GM12878 (cell line): ENCODE measurements around the gene WDFY4. TPM values are rescaled to one million over a fixed set of nuclear protein-coding genes. Genes with fewer than 3 reads are reported as not detected.

Source experiments
- ATAC-seq: fragments of 200-7000 bp; cut with Tn5 transposase; 3 replicates; pipeline ENCODE4 v1.9.1; 2020; ENCODE audit warnings: mild to moderate bottlenecking, moderate library complexity
- BruUV-seq: library from RNA; stranded (reverse); fragments of 400-500 nt; replicated peaks from 2 replicates; lab custom pipeline; 2021; lab: Mats Ljungman, UMichigan
- CTCF ChIA-PET: fragments of 300-600 bp; sonication (Branson Sonifier 250); formaldehyde crosslinking; extraction: SDS; loops from one replicate; lab custom pipeline; 2021; ENCODE audit warnings: inconsistent platforms; lab: Yijun Ruan, JAX
- POLR2A ChIA-PET: fragments of 350-600 bp; formaldehyde crosslinking; extraction: SDS; loops from one replicate; lab custom pipeline; 2021; ENCODE audit warnings: inconsistent platforms; lab: Charles Lee
- RAD21 ChIA-PET: fragments of 300-600 bp; sonication (Branson Sonifier 250); formaldehyde crosslinking; loops from one replicate; lab custom pipeline; 2023; ENCODE audit warnings: antibody characterized with exemption; ENCODE audit not compliant: unreplicated experiment; lab: Charles Lee
- SMC1A ChIA-PET: fragments of 300-600 bp; sonication (Branson Sonifier 250); formaldehyde crosslinking; loops from one replicate; lab custom pipeline; 2023; ENCODE audit not compliant: unreplicated experiment, uncharacterized antibody; lab: Charles Lee
- DNase-seq: peaks from one replicate; pipeline ENCODE4 v3.0.0-alpha.2; 2011; ENCODE audit warnings: low read depth, low spot score
- FAIRE-seq: peaks from 3 replicates; lab custom pipeline; 2011; peaks lifted over from hg19 to GRCh38; lab: Jason Lieb, UNC
- H2AFZ ChIP-seq: 2 replicates; pipeline ENCODE4 v1.6.0; 2011; ENCODE audit warnings: low read depth, low read length, control low read depth; ENCODE audit not compliant: control insufficient read depth
- H3K27ac ChIP-seq: 2 replicates; pipeline ENCODE4 v1.5.1; 2011; ENCODE audit warnings: control low read depth; ENCODE audit not compliant: control insufficient read depth, insufficient read depth
- H3K27me3 ChIP-seq, 2 experiments: replicated peaks in 1 of 2; 2 replicates each; pipeline versions ENCODE4 v1.6.0 to v1.6.1; 2011; ENCODE audit warnings: low read length in 1 of 2; ENCODE audit not compliant: control insufficient read depth in 2 of 2, insufficient read depth in 2 of 2
- H3K36me3 ChIP-seq, 2 experiments: 2 replicates each; pipeline ENCODE4 v1.5.1; 2011; ENCODE audit warnings: low read length in 1 of 2; ENCODE audit not compliant: control insufficient read depth in 2 of 2, insufficient read depth in 2 of 2
- H3K4me1 ChIP-seq: 2 replicates; pipeline ENCODE4 v1.6.1; 2011; ENCODE audit warnings: mild to moderate bottlenecking, low read length, moderate library complexity, mixed read lengths; ENCODE audit not compliant: control insufficient read depth, insufficient read depth
- H3K4me2 ChIP-seq: 2 replicates; pipeline ENCODE4 v1.6.0; 2011; ENCODE audit warnings: control low read depth; ENCODE audit not compliant: control insufficient read depth, insufficient read depth
- H3K4me3 ChIP-seq: fragments of 200-600 bp; sonication (generic); 2 replicates; pipeline ENCODE4 v1.5.1; 2016
- H3K79me2 ChIP-seq: 2 replicates; pipeline ENCODE4 v1.6.0; 2011; ENCODE audit warnings: low read length; ENCODE audit not compliant: control insufficient read depth, insufficient read depth
- H3K9ac ChIP-seq: 2 replicates; pipeline ENCODE4 v1.8.0; 2011; ENCODE audit warnings: low read length, control low read depth, mixed read lengths; ENCODE audit not compliant: control insufficient read depth, insufficient read depth
- H3K9me3 ChIP-seq: replicated peaks from 3 replicates; pipeline ENCODE4 v1.5.1; 2011; ENCODE audit warnings: mild to moderate bottlenecking, low read length; ENCODE audit not compliant: control insufficient read depth, insufficient read depth
- H4K20me1 ChIP-seq: 2 replicates; pipeline ENCODE4 v1.6.0; 2011; ENCODE audit not compliant: control insufficient read depth, insufficient read depth
- BACH1 ChIP-seq: fragments of 450-650 bp; IDR thresholded peaks from 2 replicates; pipeline ENCODE4 v1.6.1; 2017; ENCODE audit warnings: mild to moderate bottlenecking, borderline replicate concordance
- CREB1 ChIP-seq: IDR thresholded peaks from 2 replicates; pipeline ENCODE4 v1.6.1; 2012; ENCODE audit warnings: low read depth, mild to moderate bottlenecking, inconsistent platforms
- EED ChIP-seq: sonication (generic); IDR thresholded peaks from 2 replicates; pipeline ENCODE4 v1.6.1; 2016; ENCODE audit warnings: antibody characterized with exemption, low read depth
- ETV6 ChIP-seq, 2 experiments: fragments of 450-650 bp in 1 of 2; IDR thresholded peaks in 1 of 2; conservative IDR thresholded peaks in 1 of 2; 2 replicates each; pipeline ENCODE4 v1.6.1; 2014; ENCODE audit warnings: antibody characterized with exemption in 1 of 2, borderline replicate concordance in 1 of 2, low read depth in 1 of 2, mild to moderate bottlenecking in 1 of 2, moderate library complexity in 1 of 2
- IKZF1 ChIP-seq: fragments of 450-650 bp; conservative IDR thresholded peaks from 2 replicates; pipeline ENCODE4 v1.6.1; 2017; ENCODE audit warnings: antibody characterized with exemption, mild to moderate bottlenecking
- IKZF2 ChIP-seq, 2 experiments: fragments of 450-650 bp; IDR thresholded peaks; 2 replicates each; pipeline ENCODE4 v1.6.1; 2017; ENCODE audit warnings: mild to moderate bottlenecking in 2 of 2, moderate library complexity in 2 of 2
- POLR2A ChIP-seq: IDR thresholded peaks from 2 replicates; pipeline ENCODE4 v1.6.1; 2011; ENCODE audit warnings: low read depth, mild to moderate bottlenecking, low read length
- RAD21 ChIP-seq: IDR thresholded peaks from 2 replicates; pipeline ENCODE4 v1.6.1; 2011; ENCODE audit warnings: mild to moderate bottlenecking, low read depth, low read length, moderate library complexity; ENCODE audit not compliant: insufficient read depth
- SMAD1 ChIP-seq: fragments of 450-650 bp; IDR thresholded peaks from 2 replicates; pipeline ENCODE4 v1.6.1; 2018; ENCODE audit warnings: mild to moderate bottlenecking, low read depth; ENCODE audit not compliant: partially characterized antibody
- ZBED1 ChIP-seq: IDR thresholded peaks from 2 replicates; pipeline ENCODE4 v1.6.1; 2016; ENCODE audit warnings: borderline replicate concordance
- ZNF207 ChIP-seq: fragments of 450-650 bp; IDR thresholded peaks from 2 replicates; pipeline ENCODE4 v1.6.1; 2014; ENCODE audit warnings: antibody characterized with exemption, mild to moderate bottlenecking, borderline replicate concordance
- ZNF274 ChIP-seq: IDR thresholded peaks from one replicate; pipeline ENCODE4 v1.8.0; 2011; ENCODE audit not compliant: insufficient read length, insufficient read depth
- ZSCAN29 ChIP-seq: fragments of 450-650 bp; IDR thresholded peaks from 2 replicates; pipeline ENCODE4 v1.6.1; 2017; ENCODE audit warnings: mild to moderate bottlenecking, moderate library complexity
- WGBS: methylation state at CpG from one replicate; pipeline ENCODE4 v1.1.6; 2016; ENCODE audit warnings: low lambda C conversion rate; ENCODE audit not compliant: insufficient replicate concordance, insufficient coverage; ENCODE audit errors: missing lambda C conversion rate; 5-methylcytosine and 5-hydroxymethylcytosine counted together
- in situ Hi-C: fragments of 300-500 bp; cut with MboI; formaldehyde crosslinking; loops from 9 replicates; pipeline ENCODE4 v1.14.3; 2018; ENCODE audit warnings: mixed read lengths
- intact Hi-C: fragments of 100-400 bp; cut with micrococcal nuclease; formaldehyde crosslinking; loops from one replicate; pipeline ENCODE4 v1.14.2; 2022; ENCODE audit not compliant: unreplicated experiment
- polyA plus RNA-seq, 11 experiments: library from polyadenylated mRNA; depleted of rRNA in 4 of 11; unstranded in 6 of 11; stranded (reverse) in 5 of 11; fragments of >200 nt; fragmentation: Nextera tagmentation in 4 of 11; fragmentation: Illumina TruSeq in 1 of 11; extraction: Ambion mirVana in 4 of 11; extraction: Trizol in 1 of 11; gene quantifications; 1 replicate in 1 of 11; 2 replicates in 10 of 11; pipeline versions ENCODE4 v1.2.1 to v1.2.3, GENCODE V29; 2011 to 2016; ENCODE audit warnings: inconsistent platforms in 2 of 11, missing spikeins in 2 of 11, low read depth in 1 of 11
- total RNA-seq, 4 experiments: library from RNA; depleted of rRNA in 3 of 4; stranded (reverse); fragments of >200 nt in 3 of 4; fragmentation: Illumina TruSeq in 1 of 4; extraction: Trizol in 1 of 4; gene quantifications; 2 replicates each; pipeline versions ENCODE4 v1.2.1 to v1.2.3, GENCODE V29; 2013 to 2021
- TF ChIP-seq, protein P1 (sequence below): IDR thresholded peaks from 2 replicates; pipeline ENCODE4 v1.6.1; 2012; ENCODE audit warnings: low read depth, low read length, improper control_type of control experiment

Gene WDFY4
- total and polyA plus RNA-seq, 10 of the 15 experiments (the other 5 are each of a cell fraction or from before 2014, with no cell fraction given) = 13.5 to 132 (median 47.3) TPM

DNA sequence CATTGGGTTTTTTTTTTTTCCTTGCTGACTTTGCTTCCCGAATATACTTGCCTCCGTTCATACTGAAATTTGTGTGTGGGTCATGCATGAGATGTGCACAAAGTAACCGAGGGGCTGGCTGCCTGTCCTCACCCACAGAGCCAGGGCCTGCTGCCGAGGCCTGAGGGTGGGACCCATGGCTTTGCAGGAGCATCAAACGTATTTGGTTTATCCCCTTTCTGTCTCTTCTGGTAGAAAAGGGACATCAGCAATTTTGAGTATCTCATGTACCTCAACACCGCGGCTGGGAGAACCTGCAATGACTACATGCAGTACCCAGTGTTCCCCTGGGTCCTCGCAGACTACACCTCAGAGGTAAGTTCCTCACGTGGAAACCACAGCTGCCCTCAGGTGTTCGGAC is 258.4 kb downstream of the WDFY4 start:
- ATAC-seq (no peak), FAIRE-seq (no peak), DNase-seq (no peak)
- H3K9ac ChIP-seq = no peak overlapping the region
- no peak overlapping the region for H3K27ac ChIP-seq
- no peaks in the 10 kb centered on the region for H3K4me1 ChIP-seq
- peaks cover 17 to 20% of the 10 kb centered on the region in 2 experiments for H3K36me3 ChIP-seq
- no peaks in the 10 kb centered on the region for H3K9me3 ChIP-seq
- H3K4me2 ChIP-seq = no peak overlapping the region
- no peaks in the 10 kb centered on the region for H3K79me2 ChIP-seq
- BruUV-seq = no TSS peak
- H3K27me3 ChIP-seq = no peaks in the 10 kb centered on the region
- TF ChIP-seq CREB1 = no peak
- no peak for TF ChIP-seq ETV6 (conservative IDR thresholded peaks at IDR 0.05 in 1 of 2, IDR thresholded peaks at IDR 0.05 in 1 of 2; ENCODE audit: borderline replicate concordance in 1 of 2, low read depth in 1 of 2)
- no peak for TF ChIP-seq SMAD1
- TF ChIP-seq IKZF2 (IDR thresholded peaks at IDR 0.05) = no peak
- no peak for TF ChIP-seq ZSCAN29
- no peak for TF ChIP-seq RAD21
- TF ChIP-seq EED = no peak
- no peak for TF ChIP-seq ZBED1
- no peak for TF ChIP-seq ZNF274
- TF ChIP-seq BACH1 = no peak
- no peak for TF ChIP-seq POLR2A
- no peak for TF ChIP-seq ZNF207
- TF ChIP-seq IKZF1 = no peak
- TF ChIP-seq, protein P1, sequence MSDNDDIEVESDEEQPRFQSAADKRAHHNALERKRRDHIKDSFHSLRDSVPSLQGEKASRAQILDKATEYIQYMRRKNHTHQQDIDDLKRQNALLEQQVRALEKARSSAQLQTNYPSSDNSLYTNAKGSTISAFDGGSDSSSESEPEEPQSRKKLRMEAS = no peak
- RAD21 ChIA-PET = no interaction called here
- in situ Hi-C loops = no loop called here
- SMC1A ChIA-PET = no interaction called here
- WGBS = 92% methylated on average over 10 of the region's 10 CpGs
- H4K20me1 ChIP-seq = no peaks in the 10 kb centered on the region
- POLR2A ChIA-PET = no interaction called here
- CTCF ChIA-PET = no interaction called here
- intact Hi-C loops = no loop called here
- no peak overlapping the region for H2AFZ ChIP-seq
- no peak overlapping the region for H3K4me3 ChIP-seq
